GM21515 (cell line): Measurements from ENCODE around the gene FMN2.

Source experiments
- ATAC-seq: cut with Tn5 transposase; IDR thresholded peaks from one replicate; pipeline ENCODE4 v1.9.1; 2021; ENCODE audit not compliant: unreplicated experiment

FMN2 gene

DNA sequence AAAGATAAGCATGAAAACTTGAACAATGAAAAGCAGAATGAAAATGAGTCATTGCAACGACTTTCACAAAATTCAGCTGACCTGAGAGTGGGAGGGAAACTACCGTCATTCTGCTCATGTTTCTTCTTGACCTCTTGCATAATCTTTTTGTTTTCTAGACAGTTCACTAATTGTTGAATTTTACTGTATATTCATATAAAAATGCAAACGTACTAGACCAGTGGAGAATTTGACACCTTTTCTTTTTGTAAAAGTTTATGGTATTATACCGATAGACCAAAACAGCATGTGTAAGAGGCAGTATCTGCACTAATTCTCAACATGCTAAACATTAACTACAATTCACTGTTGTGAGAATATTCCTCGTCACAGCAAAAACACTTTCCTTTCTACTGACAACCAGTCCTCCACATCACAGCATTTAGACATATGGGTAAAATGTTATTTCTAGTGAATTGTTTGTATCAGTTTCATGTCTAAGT lies 382.5 kb downstream of the FMN2 start:
- ATAC-seq: no peak

DNA sequence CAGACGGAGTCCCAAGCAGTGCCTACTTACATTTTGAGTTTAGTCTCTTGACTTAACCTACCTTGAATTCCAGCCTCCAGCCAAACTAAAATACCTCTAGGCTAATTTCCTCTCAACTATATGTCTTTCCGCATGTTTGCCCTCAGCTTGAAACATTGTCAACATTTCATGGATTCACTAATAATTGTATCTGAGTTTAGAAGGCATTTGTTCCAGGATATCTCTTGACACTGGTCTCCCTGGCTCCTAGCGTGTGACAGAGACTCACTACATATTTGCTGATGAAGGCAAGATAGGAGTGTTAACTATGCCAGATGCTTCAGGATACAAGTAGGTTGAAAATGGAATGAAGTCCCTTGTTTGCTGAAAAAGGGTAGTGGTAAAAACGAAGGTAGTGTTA lies 384.1 kb downstream of the FMN2 start:
- no peak for ATAC-seq

GRCh38 chr1:240478536-240478935 lies 386.9 kb downstream of the FMN2 start:
- ATAC-seq: no peak

GRCh38 chr1:240484804-240485443 lies 393.2 kb downstream of the FMN2 start:
- ATAC-seq: no peak

DNA sequence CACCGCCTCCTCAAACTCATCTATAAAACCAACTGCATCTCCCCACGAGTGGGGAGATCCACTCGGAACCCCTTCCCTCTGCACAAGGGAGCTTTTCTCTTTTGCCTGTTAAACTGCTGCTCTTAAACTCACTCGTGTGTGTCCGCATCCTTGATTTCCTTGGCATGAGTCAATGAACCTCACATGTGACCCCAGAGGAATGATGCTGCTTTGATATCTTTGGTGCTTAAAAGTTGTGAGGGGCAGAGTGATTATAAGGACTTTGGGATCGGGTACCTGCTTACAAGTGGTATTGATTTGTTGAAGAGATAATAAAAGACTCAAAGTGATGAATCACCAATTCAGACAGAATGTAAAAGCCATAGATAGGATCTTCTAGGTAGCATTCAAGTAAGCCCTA lies 394.9 kb downstream of the FMN2 start:
- no peak for ATAC-seq

DNA sequence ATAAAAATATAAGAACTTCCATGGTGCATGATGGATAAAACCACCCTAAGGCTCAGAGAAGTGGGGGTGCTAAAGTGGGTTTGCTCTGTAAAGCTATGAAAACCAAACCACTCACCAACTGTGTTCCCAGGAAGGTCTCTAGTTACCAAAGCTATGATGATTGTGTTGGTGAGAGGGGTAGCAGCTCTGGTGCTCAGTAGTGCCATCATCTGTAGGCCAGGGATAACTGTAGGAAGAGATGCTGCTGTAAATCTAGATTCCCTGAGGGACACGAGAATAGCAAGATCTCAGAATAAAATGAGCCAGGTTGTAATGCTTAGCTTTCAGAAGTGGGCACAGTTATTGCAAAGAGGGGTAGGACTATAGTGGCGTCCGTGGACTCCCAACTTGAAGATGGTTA lies 395.8 kb downstream of the FMN2 start:
- no peak for ATAC-seq

- no peak for ATAC-seq
Observed at GRCh38 chr1:240491156-240491555, 399.5 kb downstream of the FMN2 start.

DNA sequence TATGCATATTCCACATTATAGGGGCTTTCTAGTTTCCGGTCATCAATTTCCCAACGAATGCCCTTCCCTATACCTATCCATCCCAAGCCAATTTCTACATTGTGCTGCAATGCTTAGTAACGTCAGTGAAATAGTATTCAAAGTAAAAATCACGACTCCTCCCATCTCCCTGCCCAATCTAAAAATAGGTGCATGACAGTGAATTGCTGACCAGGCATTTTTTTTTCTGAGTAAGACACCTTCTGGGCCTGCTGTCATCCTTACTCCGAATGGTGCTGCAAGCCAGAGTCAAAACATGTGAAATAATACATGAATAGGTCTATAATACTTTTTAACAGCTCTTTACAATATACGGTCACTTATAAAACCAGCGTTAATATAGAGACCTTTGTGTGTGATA lies 400.1 kb downstream of the FMN2 start:
- ATAC-seq: no peak

- ATAC-seq: no peak
Observed at GRCh38 chr1:240492832-240493440, 401.3 kb downstream of the FMN2 start.

- ATAC-seq: no peak
Observed at GRCh38 chr1:240495601-240496000, 403.9 kb downstream of the FMN2 start.

DNA sequence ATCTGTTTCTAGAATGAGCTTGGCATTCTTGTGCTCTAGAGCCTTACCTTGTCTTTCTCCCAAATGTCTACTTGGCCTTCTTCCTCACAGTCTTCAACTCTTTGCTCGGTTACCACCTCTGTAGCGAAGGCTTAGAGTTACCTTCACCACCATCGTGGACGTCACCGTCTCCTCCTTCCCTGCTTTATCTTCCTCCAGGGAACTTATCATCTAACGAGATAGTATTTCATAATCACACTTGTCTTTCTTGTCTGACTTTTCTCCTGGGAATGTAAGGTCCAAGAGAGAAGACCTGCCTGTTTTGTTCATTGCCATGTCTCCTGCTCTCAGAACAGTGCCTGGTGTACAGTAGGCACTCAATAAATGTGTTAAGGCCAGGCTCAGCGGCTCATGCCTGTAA lies 404.7 kb downstream of the FMN2 start:
- no peak for ATAC-seq

DNA sequence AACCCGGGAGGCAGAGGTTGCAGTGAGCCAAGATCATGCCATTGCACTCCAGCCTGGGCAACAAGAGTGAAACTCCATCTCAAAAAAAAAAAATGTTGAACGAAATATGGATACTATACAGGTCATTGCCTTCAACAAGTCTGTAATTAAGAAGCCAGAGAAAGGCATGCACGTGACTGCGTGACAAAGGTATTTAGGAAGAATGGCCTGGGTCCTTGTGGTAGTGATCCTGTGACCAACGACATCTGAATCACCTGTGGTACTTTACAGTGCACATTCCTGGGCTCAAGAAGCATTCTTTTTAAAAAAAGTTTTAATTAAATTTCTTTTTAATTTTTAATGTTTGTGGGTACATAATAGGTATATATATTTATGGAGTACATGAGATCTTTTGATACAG lies 405.3 kb downstream of the FMN2 start:
- no peak for ATAC-seq

DNA sequence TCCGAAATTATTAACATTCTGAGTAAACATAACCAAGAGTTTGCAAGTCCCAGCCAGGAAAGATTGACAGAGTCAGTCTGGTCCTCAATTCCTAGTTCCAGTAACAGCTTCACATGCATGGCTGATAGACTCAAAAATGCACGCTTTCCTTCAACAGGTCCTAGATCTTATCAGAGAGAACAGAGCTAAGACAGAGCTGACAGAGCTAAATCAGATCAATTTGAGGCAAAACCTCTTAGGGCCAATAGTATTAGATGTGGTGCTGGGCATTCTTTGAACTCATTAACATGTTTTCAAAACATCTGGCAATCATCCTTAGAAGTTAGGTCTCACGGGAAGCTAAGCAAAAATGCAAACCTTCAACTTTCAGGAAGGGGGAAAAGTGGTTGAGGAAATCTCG lies 406.2 kb downstream of the FMN2 start:
- no peak for ATAC-seq

GRCh38 chr1:240498335-240498734 lies 406.7 kb downstream of the FMN2 start:
- no peak for ATAC-seq

GRCh38 chr1:240499012-240499411 lies 407.3 kb downstream of the FMN2 start:
- ATAC-seq: no peak

DNA sequence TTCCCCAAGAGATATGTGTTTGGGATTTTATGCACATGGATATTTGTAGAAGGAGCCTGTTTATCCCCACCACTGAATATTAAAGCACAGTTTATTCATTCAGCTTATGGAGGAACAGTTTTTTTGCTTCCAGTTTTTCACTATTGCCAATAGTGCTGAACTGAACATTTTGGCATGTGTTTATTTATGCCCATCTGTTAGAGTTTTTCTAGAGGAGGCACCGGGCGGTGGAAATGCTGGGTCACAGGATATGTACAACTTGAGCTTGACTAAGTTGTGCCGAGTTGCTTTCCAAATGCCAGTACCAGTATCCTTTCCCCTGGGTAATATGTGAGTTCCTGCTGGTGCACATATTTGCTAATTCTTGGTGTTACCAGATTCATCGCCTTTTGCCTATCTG lies 409.0 kb downstream of the FMN2 start:
- ATAC-seq: no peak

DNA sequence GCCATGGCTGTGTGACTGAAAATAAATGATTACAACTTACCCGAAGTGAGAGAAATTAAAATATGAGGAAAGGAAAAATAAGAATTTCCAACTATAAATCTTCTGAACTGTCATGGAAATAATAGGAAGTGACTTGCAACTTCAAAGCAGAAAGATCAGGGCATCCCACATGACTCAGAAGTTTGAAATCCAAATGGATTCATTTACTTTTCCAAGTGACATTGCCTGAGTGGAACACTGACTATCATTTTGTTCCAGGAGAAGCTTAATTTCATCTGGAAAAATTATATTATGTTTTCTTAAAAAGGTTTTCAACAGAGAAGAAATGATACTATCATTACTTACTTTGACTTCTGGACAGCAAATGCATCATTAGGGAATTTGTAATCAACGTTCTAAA lies 409.4 kb downstream of the FMN2 start:
- ATAC-seq: no peak

GRCh38 chr1:240503036-240503435 lies 411.4 kb downstream of the FMN2 start:
- no peak for ATAC-seq

DNA sequence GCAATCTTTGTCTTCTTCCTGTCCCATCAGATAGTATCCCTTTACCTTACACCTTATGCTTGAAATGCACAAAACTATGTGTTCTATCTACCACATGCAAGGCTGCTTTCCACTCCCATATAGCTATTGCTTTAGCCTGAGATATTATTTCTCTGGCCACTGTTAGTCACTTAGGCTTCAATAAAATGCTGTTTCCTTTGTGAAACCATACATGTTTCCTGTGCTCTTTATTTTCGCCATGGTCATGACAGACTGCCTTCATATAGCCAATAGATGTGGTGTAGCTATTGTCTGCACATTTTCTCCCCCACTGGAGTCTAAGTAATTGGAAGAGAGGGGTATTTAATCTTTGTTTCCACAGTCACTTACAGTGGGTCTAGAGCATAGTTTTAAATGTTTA lies 411.9 kb downstream of the FMN2 start:
- ATAC-seq: no peak

GRCh38 chr1:240506176-240506575 lies 414.5 kb downstream of the FMN2 start:
- no peak for ATAC-seq

DNA sequence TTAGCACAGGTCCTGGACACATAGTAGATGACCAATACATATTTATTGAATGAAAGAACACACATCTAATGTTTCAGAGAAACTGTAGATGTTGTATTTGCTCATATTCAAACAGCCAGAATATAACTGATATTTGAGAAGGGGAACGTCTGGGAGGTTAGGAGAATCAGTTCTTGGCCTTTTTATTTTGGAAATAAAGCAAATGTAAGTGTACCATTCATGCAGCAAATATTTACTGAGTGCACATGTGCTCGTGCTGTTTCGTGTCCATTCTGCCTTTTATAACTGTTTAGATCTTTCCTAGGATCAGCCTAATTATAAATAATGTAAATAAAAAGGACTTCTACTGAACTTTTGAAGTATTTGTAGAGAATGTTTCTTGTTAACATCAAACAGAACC lies 416.5 kb downstream of the FMN2 start:
- ATAC-seq: no peak

- ATAC-seq: no peak
Observed at GRCh38 chr1:240508950-240509349, 417.3 kb downstream of the FMN2 start.

DNA sequence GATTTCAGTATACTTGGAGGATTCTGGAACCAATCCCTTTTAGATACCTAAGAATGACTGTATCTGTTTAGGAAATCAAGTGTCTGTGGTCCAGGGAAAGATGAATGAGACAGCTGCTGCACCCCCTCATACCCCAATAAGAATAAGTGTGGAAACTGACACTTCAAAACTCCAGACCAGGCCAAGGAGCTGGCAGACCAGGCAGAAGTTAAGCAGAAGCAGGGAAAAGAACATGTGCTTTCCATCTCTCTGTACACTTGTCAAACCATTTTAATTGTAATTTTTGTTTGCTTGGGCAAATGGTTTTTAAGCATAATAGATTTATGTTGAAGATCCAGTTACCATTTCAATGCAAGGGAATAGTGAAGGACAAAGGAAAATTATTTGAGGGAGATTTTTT lies 420.1 kb downstream of the FMN2 start:
- ATAC-seq: no peak
